Measurements from ENCODE around the gene KIF18A.
"Not testable (repeated sequence)": the region's sequence is repeated elsewhere in the genome, so short reads cannot be mapped to it uniquely, and the experiment has no call there.

KIF18A gene
- 6.2 to 7.8 reads per million in 2 donors for total RNA-seq

DNA sequence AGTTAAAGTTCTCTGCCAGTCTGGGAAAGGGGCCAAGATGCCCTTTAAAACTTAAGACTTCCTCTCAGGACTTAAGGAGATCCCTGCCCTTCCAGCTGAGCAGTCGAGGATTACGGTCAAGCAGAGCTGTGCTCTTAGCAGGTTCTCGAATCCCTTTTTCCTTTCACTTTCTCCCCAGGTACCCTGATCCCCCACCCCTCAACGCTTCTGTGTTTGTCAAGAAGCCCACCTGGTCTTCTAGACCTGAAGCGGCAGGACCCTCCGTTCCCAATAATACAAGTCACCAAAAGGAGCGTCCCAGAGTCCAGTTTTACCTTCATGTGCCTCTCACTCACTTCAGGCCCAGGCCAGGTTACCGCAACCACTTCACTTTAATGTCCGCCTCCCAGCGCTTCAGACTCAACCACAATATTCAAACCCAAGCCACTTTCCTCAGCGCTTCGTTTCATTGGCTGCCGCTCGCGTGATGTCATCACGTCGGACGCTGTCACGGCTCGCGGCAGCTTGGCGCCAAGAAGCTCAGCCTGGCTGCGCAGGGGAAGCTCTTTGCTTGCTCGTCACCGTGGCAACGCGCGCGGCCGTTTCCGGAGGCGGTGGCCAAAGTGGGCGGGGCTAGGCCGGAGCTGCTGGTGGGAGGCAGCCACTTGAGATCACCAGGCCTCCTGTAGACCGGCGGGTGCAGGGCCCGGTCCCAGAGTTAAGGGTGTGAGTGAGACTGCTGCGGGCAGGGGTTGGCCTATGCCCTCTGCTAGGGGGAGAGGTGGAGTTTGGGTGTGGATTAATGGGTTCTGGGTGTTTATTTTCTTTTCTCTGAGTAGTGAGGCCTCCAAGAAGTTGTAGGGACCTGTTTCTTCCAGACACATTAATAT, at the start of gene KIF18A, which contains the start of gene METTL15:
Gene KIF18A, minus strand, starts transcription at position 407 of the 869 bp plus-strand sequence. CDS start 10,209 bp downstream, outside the sequence.
Gene METTL15, plus strand, starts transcription at position 639 of the 869 bp plus-strand sequence. CDS start 4,947 bp downstream, outside the sequence.
- DNase-seq, result peak; percentile 94 to 98 (median 97)

- DNase-seq, result no peak
Measured at GRCh38 chr11:28153586-28153985, 45.6 kb upstream of the KIF18A start.

DNA sequence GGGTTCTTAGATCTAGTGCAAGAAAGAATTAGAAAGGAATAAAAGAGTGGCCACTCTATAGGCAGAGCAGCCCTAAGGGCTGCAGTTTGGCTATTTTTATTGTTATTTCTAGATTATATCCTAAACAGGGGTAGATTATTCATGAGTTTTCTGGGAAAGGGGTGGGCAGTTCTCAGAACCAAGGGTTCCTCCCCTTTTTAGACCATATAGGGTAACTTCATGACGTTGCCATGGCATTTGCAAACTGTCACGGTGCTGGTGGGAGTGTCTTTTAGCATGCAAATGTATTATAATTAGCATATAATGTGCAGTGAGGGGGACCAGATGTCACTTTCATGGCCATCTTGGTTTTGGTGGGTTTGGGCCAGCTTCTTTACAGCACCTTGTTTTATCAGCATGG, 44.8 kb upstream of the KIF18A start:
- DNase-seq, result no peak

DNA sequence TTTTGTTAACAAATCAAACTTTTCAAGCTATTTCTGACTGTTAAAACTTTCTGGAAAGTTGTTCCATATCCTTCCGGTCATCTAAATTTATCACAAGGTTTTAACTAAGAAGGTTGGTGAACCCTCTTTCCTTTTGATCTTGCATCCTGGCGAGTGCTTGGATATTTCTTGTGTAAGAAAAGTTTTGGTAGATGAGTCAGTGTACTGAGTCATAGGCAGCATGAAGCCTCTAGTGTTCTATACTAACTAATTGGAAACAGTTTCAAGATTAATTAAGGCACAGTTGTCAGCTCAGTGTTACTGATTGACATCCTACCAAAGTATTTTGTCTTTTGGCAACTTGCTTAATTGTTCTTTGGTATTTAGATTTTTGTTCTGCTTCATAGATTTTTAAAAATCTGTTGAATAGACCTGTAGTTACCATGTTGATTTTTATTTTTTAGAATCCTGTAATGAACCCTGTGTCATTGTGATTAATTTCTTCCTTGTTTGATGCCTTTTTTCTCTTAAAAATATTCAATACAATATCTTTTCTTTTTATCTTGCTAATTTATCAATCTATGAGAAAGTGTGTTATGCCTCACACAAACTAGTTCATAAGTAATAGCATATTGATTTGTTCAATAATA, 38.3 kb upstream of the KIF18A start:
- DNase-seq, result no peak

- no peak for DNase-seq
Measured at GRCh38 chr11:28144808-28145207, 36.9 kb upstream of the KIF18A start.

DNA sequence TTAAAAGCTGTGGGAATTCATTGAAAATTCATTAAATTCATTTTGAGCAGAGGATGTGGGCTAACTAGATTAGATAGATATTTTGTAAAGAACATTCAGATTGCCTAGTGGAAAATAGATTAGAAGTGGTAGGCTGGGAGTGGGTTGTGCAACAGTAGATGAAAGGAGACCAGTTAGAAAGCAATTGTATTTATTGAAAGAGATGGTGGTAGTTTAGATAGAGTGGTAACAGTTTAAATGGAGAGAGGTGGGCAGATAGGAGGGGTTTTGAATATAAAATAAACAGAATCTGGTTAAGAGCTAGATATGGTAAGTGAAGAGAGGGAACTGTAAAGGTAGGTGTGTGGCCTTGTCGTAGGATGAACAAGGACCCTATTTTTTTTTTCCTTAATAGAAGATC, 34.8 kb upstream of the KIF18A start:
- DNase-seq, result no peak

GRCh38 chr11:28140689-28141455, 32.9 kb upstream of the KIF18A start:
- no peak for DNase-seq

DNA sequence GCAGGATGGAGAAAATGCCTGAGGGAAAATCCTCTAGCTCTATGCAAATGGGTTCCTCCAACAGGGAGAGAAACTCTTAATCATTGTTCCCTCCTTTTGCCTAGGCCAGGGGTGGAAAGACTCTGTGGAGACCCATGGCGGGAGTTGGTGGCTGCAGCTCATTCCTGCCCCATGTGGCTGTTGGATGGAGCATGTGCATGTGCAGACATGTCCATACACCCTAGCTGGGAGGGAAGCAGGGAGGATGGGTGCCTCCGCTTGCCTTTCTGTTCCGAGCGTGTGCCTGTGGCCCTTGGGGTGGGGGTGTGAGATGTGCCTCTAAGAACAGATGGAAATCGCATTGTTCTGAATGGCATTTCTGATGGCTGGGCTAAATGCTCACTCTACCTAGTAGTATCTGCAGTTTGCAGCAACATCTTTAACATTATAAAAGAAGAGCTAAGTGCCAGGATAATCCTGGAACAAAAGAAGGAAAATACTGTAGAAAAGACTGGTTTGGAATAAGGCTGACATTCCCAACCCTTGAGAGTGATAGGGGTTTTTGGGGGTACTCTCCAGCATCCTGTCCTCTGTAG, 32.0 kb upstream of the KIF18A start:
- no peak for DNase-seq

DNA sequence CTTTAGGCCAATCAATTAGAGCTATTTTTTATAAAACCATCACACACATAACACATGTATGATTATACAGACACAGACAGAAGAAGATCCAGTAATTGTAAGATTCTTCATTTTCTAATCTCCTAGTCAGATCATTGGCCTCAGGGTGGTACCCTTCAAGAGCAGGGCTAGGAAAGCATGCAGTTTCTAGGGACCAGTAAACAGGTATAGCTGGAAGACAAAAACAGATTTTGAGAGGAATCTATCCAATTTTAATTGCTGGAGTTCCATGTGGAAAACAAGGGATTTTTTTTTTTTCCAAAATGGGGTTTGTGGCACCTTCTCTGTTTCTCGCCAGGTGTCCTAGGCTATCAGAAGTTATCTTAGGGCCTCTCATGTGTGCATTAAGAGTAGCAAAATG, 29.9 kb upstream of the KIF18A start:
- no peak for DNase-seq

DNA sequence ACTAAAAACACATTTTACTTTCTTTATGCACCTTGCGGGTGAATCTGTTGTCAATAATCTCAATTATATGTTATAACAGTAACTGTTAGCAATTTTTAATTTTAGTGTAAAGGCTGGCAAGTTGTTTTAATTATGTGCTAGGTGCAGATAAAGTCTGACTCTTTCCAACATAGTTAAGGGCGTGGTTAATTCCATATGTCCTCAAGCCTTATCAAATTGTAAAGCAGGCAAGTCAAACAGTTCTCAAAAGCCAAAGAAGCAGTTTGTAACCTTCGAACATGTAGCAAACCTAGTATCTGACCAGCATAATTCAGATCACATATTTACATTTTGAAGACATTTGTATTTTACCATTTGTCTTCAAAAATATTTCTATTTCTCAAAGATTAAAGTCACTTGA, 29.4 kb upstream of the KIF18A start:
- no peak for DNase-seq

DNA sequence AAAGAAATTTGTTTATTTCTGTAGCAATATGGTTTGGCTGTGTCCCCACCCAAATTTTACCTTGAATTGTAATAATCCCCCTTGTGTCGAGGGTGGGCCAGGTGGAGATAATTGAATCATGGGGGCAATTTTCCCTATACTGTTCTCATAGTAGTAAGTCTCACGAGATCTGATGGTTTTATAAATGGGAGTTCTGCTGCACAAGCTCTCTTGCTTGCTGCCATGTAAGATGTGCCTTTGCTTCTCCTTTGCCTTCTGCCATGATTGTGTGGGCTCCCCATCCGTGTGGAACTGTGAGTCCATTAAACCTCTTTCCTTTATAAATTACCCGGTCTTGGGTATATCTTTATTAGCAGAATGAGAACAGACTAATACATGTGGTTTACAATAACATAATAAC, 28.2 kb upstream of the KIF18A start:
- not testable (repeated sequence) for DNase-seq

DNA sequence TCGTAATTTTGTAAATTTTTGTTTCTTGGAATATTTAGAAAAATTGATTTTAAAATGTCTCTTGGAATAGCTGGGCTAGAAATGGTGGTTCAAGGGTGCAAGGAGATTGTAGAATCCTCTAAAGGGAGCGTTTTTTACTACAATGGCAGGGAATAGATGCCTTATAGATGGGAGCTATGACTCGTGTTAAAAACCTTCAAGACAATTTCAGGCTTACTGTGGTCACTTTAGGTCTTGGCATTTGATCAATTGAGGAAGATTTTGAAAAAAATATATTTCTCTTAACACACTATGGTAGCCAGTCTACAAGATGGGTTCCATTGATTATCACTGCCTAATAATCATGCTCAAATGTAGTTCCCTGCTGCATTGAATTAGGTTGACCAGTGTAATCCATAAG, 25.2 kb upstream of the KIF18A start:
- no peak for DNase-seq

DNA sequence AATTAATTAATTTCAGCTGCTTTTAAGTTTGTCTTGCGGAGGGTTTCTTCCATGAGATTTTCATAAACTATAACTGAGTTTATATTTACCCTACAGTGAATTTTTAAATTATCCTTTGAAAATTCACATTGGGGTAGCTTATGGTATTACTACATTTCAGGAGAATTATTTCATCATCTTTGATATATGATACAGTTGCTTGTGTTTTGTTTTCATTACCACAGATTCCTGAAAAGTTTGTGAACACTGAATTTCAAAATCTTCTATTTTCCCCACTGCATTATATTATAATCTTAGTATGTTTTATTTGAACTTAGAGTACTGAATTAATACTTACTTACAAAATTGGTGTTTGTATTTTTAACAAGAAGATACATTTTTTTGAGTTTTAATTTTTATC, 24.6 kb upstream of the KIF18A start:
- no peak for DNase-seq

- DNase-seq, result no peak
Measured at GRCh38 chr11:28123151-28123581, 15.2 kb upstream of the KIF18A start.

- no peak for DNase-seq
Measured at GRCh38 chr11:28117712-28118111, 9.8 kb upstream of the KIF18A start.

- no peak for DNase-seq
Measured at GRCh38 chr11:28114731-28115130, 6.8 kb upstream of the KIF18A start.

GRCh38 chr11:28114116-28114515, 6.2 kb upstream of the KIF18A start:
- no peak for DNase-seq

DNA sequence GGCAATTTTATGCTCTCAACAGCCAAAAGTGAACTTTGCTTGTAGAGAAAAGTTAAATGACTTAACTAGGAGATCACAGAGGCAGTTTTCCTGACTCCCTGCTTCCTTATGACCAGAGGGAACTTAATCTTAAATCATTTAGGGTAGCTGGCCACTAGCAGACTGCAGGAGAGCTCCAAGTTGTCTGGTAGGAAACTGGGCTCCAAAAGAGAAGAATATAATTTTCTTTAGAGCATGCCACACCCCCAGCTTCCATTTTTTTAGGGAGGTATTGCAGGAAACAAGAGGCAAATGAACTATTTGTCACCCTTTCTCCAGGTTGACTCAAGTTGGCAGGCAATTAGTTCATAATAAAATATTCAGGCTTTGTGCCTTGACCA, 2.9 kb upstream of the KIF18A start:
- peak in 1 of 5 experiments; percentile 9 for DNase-seq

DNA sequence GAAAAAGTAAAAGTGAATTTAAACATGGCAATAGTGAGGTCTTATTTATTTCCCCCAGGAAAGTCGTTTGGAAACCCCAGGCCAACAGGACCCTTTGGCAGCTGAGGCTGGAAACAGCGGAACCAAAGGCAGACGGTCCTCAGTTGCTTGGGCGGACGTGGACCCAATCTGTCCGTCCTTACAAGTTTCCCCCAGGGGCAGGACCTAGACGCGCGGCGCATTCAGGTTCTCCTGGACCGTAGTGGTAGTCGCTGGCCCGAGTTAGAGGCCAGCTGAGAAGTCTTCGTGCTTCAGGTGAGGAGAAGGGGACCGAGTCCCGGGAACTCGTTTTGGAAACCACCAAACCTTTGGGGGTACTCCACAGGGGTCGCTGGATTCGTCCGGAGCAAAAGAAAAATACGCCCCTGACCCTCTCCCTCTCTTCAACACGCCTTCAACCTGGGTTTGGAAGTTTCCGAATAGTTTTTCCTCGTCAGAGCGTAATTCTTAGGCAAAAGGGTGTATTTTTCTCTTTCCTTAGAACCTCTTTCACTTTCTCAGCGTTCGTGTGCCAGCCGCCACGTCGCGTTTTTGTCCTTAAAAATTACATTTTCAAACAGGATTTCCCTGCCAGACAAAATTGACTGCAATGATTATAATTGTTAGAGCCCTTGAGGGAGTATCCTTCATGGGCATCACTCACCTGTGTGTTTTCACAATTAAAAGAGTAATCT, 2.3 kb upstream of the KIF18A start:
- peak; percentile 11 to 76 (median 25) for DNase-seq

- no peak for DNase-seq
Measured at GRCh38 chr11:28108958-28109357, 1.0 kb upstream of the KIF18A start.

DNA sequence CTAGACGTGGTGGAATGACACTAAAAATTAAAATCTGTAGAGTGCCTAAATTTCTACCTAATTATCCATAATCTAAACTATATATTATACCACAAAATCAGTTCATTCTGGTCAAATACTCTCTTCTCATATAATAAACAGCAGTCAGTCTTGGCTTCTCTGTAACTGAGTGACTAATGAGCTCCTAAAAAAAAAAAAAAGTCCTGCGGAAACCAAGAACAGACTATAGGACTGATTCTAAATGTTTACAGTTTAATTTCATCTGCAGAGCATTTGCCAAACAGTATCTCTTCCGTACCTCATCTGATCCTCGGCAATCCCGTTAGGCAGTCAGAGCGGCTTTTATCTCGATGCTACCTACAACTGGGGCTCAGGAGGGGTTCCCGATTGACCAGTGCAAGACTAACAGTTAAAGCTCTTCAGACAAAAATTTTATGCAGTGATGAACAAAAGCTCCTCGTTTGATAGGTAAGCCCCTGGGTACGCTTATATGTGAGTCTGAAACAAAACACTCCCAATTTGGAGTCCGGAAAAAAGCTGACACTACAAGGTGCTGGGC, 686 bp downstream of the KIF18A start:
- DNase-seq, result peak in 2 of 5 experiments; percentile 10 to 49

All from T-helper 2 cell (primary cell).